GM12891 (cell line): Measurements from ENCODE around the gene EI24.
"Not testable (repeated sequence)": the region's sequence is repeated elsewhere in the genome, so short reads cannot be mapped to it uniquely, and the experiment has no call there.

Experiments
- DNase-seq: peaks from one replicate; pipeline ENCODE4 v3.0.0; 2011; ENCODE audit warnings: low spot score; ENCODE audit not compliant: insufficient read length
- FAIRE-seq: peaks from 2 replicates; lab custom pipeline; 2011; peaks lifted over from hg19 to GRCh38; lab: Jason Lieb, UNC
- PAX5 ChIP-seq: IDR thresholded peaks from 2 replicates; pipeline ENCODE4 v1.6.1; 2011; ENCODE audit warnings: low read length, moderate library complexity, mild to moderate bottlenecking; ENCODE audit not compliant: insufficient read depth, severe bottlenecking
- POLR2A ChIP-seq: IDR thresholded peaks from 2 replicates; pipeline ENCODE4 v1.6.1; 2011; ENCODE audit warnings: low read depth, low read length, control low read depth
- POLR2AphosphoS5 ChIP-seq: IDR thresholded peaks from 2 replicates; pipeline ENCODE4 v1.6.1; 2011; ENCODE audit warnings: low read depth, low read length, control low read depth
- POU2F2 ChIP-seq: IDR thresholded peaks from 2 replicates; pipeline ENCODE4 v1.6.1; 2011; ENCODE audit warnings: low read depth, mild to moderate bottlenecking, control low read depth, low read length, moderate library complexity
- SPI1 ChIP-seq: IDR thresholded peaks from 2 replicates; pipeline ENCODE4 v1.6.1; 2011; ENCODE audit warnings: low read depth, low read length, control low read depth
- TAF1 ChIP-seq: IDR thresholded peaks from 2 replicates; pipeline ENCODE4 v1.6.1; 2011; ENCODE audit warnings: low read depth, low read length, control low read depth

Gene EI24

GRCh38 chr11:125553357-125553756 is 15.9 kb upstream of the EI24 start:
- FAIRE-seq: no peak
- DNase-seq: no peak
- no peak for TF ChIP-seq POLR2A

GRCh38 chr11:125554038-125554437 is 15.2 kb upstream of the EI24 start:
- TF ChIP-seq PAX5 (no peak), POU2F2 (no peak), TAF1 (no peak), POLR2AphosphoS5 (no peak)
- FAIRE-seq (no peak), DNase-seq (no peak)

- FAIRE-seq (no peak), DNase-seq (no peak)
Measured at GRCh38 chr11:125559888-125560287, 9.4 kb upstream of the EI24 start.

DNA sequence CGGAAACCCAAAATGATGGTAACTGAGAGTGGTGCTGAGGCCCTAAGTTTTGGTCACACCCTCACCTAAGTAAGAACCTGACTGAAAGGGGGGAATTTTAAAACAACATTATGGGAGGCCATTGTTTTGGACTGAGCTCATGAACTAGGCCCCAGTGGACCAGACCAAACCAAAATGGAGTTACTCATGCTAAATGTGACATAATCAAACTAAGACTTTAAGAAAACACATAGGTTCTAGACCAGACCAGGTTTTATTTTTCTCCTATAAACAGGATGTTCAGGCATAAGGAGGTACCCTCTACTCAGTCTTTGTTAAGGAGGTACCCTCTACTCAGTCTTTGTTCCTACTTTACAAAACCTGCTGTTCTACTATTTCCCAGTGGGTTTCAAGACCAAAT is 7.4 kb upstream of the EI24 start:
- FAIRE-seq (no peak), DNase-seq (no peak)
- no peak for TF ChIP-seq PAX5

More at GRCh38 chr11:125559888-125560287, 9.4 kb upstream of the EI24 start:
- no peak for TF ChIP-seq POLR2A
- no peak for TF ChIP-seq POLR2AphosphoS5
- TF ChIP-seq SPI1: no peak
- TF ChIP-seq POU2F2: no peak
- TF ChIP-seq TAF1: no peak
- TF ChIP-seq PAX5: no peak

- no peak for DNase-seq
- TF ChIP-seq POLR2A (no peak), POLR2AphosphoS5 (no peak), SPI1 (no peak), PAX5 (no peak), POU2F2 (no peak), TAF1 (no peak)
- FAIRE-seq: no peak
Measured at GRCh38 chr11:125562430-125562829, 6.8 kb upstream of the EI24 start.

GRCh38 chr11:125564357-125564756 is 4.9 kb upstream of the EI24 start:
- FAIRE-seq (no peak), DNase-seq (no peak)
- TF ChIP-seq PAX5 (no peak), SPI1 (no peak), TAF1 (no peak), POU2F2 (no peak), POLR2A (no peak), POLR2AphosphoS5 (no peak)

DNA sequence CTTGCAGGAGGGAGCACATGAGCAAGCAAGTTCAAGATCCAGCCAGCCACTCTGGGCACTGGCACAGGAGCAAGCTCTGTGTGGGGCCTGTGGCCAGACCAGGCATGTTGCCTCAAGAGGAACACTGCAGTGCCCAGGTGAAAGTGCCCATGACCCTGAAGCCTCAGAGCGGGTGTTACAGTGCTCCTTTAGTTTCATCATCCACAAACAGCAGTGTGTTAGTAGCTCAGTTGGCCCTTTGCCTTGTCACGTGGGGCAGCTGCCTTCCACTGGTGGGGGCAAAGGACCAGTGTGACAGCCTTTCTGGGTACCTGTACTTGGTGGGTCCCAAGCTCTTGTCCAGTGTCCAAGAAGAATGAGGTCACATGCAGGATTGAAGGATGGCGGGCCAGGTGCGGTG is 3.0 kb upstream of the EI24 start:
- TF ChIP-seq PAX5: no peak
- TF ChIP-seq POU2F2: no peak
- no peak for TF ChIP-seq TAF1
- TF ChIP-seq POLR2A: no peak
- TF ChIP-seq SPI1: no peak
- DNase-seq (no peak), FAIRE-seq (no peak)

DNA sequence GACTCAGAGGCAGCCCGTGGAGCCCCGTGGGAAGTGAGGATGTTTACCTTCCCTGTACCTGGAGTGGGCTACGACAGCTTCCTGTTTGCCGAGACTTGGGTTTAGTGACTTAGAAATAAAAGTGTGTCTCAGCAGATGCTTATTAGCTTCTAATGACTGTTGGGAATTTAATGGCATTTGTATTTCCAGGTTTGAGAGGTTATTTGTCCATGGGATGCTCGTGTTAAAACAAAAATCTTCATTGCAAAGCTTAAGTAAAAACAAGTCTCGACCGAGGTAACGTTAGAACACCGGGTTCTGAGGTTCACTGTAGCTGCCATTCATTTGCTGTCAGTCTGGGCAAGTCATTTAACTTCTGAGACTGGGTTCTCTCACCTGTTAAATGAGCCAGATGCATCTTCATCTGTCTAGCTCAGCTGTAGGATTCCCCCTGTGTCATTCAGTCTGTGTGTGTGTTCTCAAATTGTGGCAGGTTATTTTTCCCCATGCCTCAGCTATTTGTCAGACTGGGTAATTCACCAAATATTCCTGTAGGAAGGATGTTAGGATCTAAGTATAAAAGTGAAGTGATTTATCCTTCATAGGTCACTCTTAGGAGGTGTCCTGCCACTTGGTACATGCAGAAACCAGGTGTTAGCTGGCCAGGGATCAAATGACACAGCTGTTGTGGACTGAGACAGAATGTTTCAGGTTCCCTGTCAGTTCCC is 791 bp downstream of the EI24 start:
- TF ChIP-seq SPI1: no peak
- no peak for TF ChIP-seq TAF1
- no peak for TF ChIP-seq PAX5
- no peak for TF ChIP-seq POU2F2
- TF ChIP-seq POLR2A: no peak
- TF ChIP-seq POLR2AphosphoS5: no peak
- DNase-seq (no peak), FAIRE-seq (no peak)

DNA sequence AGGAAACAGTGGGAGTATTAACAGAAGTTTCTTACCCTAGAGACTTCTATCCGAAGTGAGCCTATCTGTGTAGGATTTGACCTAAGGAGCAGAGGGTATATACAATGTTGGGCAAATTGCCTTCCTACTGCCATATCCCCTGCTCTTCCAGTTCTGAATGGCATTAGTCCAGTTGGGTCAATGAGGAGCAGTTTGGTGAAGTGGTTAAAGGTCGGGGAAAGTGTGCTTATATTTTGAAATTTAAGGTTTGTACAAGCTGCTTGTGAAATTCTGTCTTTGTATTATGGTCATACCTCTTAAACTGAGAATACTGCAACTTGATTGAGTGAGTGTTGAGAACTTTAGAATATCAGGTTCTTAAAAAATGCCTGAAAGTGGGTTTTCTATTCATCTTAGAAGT is 1.7 kb downstream of the EI24 start:
- FAIRE-seq: no peak
- TF ChIP-seq PAX5 (no peak), TAF1 (no peak), POU2F2 (no peak), POLR2A (no peak), POLR2AphosphoS5 (no peak), SPI1 (no peak)
- DNase-seq: no peak

DNA sequence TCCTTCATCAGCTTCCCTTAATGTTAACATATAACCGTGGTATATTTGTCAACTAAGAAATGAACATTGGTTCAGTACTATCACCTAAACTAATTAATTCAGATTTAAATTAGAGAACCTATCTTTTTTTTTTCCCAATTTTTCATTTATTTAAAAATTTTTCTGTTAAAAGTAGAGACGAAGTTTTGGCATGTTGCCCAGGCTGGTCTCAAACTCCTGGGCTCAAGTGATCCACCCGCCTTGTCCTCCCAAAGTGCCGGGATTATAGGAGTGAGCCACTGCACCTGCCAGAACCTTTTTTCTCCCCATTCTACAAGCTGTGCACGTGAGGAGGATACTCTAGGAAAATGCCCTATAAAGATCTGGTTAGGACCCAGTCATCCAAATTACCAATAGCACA is 3.6 kb downstream of the EI24 start:
- no peak for FAIRE-seq
- TF ChIP-seq PAX5 (no peak), POU2F2 (no peak), TAF1 (no peak), POLR2A (no peak), SPI1 (no peak), POLR2AphosphoS5 (no peak)

DNA sequence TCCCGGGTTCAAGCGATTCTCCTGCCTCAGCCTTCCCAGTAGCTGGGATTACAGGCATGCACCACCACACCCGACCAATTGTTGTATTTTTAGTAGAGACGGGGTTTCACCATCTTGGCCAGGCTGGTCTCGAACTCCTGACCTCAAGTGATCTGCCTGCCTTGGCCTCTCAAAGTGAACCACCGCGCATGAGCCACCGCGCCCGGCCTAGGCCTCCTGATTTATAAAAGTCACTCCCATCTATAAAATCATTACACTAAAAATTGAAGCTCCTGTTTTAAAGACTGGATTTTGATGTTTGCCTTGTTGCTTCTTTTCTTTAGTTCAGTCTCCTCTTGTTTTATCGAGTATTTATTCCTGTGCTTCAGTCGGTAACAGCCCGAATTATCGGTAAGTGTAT is 7.9 kb downstream of the EI24 start:
- FAIRE-seq, DNase-seq: not testable (repeated sequence)

More for the DNA sequence above, 3.6 kb downstream of the EI24 start:
- no peak for DNase-seq

DNA sequence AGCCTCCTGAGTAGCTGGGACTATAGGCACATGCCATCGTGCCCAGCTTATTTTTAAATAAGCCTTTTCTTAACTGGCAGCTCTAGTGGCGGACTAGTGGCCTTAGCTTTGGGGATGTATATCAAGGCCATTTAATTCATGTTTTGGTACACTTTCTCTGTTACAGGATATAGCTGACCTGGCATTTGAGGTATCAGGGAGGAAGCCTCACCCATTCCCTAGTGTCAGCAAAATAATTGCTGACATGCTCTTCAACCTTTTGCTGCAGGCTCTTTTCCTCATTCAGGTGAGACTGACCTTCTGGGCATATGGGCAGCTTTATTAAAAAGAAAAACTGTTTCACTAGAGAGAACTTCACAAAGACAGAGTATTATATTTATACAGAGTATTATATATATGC is 9.5 kb downstream of the EI24 start:
- no peak for DNase-seq
- no peak for TF ChIP-seq PAX5
- no peak for TF ChIP-seq POLR2AphosphoS5
- no peak for TF ChIP-seq POLR2A
- no peak for FAIRE-seq
